ENCODE results near the gene TDRD9.
"Not testable (repeated sequence)": the region's sequence is repeated elsewhere in the genome, so short reads cannot be mapped to it uniquely, and the experiment has no call there.

TDRD9 gene, protein sequence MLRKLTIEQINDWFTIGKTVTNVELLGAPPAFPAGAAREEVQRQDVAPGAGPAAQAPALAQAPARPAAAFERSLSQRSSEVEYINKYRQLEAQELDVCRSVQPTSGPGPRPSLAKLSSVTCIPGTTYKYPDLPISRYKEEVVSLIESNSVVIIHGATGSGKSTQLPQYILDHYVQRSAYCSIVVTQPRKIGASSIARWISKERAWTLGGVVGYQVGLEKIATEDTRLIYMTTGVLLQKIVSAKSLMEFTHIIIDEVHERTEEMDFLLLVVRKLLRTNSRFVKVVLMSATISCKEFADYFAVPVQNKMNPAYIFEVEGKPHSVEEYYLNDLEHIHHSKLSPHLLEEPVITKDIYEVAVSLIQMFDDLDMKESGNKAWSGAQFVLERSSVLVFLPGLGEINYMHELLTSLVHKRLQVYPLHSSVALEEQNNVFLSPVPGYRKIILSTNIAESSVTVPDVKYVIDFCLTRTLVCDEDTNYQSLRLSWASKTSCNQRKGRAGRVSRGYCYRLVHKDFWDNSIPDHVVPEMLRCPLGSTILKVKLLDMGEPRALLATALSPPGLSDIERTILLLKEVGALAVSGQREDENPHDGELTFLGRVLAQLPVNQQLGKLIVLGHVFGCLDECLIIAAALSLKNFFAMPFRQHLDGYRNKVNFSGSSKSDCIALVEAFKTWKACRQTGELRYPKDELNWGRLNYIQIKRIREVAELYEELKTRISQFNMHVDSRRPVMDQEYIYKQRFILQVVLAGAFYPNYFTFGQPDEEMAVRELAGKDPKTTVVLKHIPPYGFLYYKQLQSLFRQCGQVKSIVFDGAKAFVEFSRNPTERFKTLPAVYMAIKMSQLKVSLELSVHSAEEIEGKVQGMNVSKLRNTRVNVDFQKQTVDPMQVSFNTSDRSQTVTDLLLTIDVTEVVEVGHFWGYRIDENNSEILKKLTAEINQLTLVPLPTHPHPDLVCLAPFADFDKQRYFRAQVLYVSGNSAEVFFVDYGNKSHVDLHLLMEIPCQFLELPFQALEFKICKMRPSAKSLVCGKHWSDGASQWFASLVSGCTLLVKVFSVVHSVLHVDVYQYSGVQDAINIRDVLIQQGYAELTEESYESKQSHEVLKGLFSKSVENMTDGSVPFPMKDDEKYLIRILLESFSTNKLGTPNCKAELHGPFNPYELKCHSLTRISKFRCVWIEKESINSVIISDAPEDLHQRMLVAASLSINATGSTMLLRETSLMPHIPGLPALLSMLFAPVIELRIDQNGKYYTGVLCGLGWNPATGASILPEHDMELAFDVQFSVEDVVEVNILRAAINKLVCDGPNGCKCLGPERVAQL (N-terminal part only)

GRCh38 chr14:103928011-103928890, at the start of gene TDRD9:
TSS of gene TDRD9 (plus strand) at chr14:103928456. CDS start at chr14:103928510, 54 bp downstream.
- DNase-seq = no peak

DNA sequence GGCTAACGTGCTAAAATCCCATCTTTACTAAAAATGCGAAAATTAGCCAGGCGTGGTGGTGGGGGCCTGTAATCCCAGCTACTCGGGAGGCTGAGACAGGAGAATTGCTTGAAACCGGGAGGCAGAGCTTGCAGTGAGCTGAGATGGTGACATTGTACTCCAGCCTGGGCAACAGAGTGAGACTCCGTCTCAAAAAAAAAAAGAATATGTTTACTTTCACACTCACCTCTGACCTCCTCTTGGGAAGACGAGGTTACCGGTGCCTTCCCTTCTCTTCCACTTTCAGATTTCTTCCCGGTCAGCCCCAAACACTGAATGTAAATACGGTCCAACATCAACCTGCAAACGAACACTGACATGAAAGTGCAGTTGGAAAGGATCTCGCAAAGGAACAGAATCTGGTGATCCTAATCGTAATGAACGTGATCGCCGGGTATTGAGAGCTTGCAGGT, 49.1 kb upstream of the TDRD9 start:
- no peak for DNase-seq

GRCh38 chr14:103879570-103880347, 48.5 kb upstream of the TDRD9 start:
- DNase-seq = no peak

DNA sequence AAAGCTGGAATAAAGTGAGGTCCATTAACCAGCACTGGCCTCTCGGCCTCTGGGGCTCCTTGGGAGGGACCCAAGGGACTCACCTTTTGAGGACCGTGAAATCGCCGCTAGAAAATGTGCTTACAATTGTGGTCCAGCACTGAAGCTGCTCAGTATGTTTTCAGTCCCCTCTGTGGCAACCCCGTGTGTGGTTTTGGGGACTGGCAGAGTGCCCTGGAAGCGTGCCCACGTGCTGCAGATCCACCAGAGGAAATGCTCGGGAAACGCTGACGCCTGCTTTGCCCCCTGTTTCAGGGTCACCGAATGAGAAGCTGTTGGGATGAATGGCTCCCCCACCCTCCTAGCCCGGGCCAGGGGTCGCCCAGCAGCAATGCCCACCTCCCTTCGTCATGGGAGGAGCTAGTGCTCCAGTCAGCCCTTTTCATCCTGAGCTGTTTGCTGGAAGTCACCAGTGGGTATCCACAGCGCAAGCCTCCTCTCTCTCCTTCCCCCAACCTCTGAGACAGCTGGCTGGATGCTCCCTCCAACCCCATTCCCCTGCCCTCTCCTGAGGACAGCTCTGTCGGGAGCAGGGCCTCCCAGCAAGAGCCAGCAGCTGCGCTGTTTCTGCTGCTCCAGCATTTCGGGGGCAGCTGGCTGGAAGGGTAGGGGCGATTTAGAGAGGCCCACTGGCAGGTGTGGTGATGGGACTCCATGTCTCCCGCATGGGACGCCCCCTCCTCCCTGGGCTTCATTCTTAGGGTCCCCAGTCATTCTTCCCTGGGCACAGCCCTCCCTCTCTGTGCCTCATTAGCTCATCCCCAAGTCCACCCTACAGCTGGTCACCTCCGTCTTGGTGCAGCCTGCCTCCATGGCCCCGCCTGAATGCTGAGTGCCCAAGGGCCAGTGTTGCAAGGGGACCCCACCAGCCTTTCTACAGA, 47.6 kb upstream of the TDRD9 start:
- no peak for DNase-seq

DNA sequence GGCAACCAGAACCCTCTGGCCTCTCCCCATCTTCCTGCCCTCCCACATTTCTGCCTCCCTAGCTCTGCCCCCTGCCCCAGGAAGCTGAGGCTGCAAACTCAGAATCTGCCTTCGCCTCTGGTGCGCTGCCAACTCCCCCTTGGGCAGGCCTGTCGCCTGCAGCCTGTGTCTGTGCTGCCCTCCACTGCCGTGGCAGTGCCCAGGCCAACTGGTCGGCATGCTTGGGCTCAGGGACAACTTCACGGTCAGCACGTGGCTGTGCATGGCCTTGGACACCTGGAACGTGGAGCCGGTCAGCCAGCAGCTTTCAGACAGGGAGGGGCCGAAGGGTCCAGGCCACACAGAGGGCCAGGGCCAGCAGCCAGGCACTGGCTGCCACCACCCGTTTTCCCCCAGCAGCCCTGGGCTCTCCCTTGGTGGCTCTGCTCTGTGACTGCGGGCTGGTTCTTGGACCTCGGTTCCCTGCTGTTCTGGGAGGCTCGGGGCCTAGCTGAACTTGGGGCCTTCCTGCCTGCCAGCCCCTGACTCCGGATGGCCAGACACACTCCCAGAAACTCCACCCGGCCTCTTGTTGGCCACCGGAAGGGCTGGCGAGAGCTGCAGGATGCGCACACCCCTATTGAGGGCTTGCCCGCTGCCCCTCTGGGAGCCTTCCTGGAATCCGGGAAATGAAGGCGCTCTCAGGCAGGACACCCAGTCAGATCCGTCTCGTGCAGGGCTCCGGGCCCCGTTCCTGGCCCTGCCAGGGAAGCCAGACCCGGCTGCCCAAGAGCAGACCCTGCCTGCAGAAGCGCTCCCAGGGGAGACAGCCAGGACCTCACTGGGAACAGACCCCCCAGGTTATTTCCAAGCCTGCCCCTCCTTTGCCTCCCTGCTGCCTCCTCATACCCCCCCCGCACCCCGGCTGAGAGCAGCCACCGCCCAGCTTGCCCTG, 46.7 kb upstream of the TDRD9 start:
- no peak for DNase-seq

- DNase-seq = no peak
These were observed 45.6 kb upstream of the TDRD9 start for GRCh38 chr14:103882503-103883262.

DNA sequence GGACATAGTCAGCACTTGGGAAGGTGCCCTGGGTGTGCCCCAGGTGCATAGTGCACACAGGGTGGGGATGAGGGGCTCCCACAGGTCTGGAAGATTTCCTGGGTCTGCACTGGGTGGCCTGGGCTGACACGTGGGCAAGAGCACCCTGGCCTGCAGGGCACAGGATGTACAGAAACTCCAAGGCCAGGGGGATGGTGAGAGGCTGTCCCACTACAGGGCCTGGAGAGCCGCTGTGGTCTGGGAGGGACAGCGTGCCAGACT, 45.1 kb upstream of the TDRD9 start:
- DNase-seq = no peak

GRCh38 chr14:103884854-103885253, 43.4 kb upstream of the TDRD9 start:
- no peak for DNase-seq

DNA sequence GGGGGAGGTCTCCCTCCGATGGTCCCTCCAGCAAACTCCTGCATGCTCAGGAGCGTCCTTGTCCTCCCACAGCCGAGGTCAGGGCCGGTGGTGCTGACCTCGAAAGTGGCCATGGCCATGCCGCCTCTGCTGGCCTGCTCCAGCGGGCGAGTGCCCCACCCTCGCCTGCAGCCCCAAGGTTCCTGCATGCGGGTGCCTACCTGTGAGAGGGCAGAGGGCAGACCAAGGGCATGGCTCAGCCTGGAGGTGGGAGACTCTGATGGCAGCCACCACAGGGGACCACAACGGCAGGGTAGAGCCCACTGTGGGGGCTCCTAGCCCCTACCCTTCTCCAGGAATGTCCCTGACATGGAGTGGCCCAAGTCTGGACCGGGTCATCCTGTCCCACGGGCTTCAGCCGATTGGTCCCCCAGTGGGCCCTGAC, 42.7 kb upstream of the TDRD9 start:
- no peak for DNase-seq

DNA sequence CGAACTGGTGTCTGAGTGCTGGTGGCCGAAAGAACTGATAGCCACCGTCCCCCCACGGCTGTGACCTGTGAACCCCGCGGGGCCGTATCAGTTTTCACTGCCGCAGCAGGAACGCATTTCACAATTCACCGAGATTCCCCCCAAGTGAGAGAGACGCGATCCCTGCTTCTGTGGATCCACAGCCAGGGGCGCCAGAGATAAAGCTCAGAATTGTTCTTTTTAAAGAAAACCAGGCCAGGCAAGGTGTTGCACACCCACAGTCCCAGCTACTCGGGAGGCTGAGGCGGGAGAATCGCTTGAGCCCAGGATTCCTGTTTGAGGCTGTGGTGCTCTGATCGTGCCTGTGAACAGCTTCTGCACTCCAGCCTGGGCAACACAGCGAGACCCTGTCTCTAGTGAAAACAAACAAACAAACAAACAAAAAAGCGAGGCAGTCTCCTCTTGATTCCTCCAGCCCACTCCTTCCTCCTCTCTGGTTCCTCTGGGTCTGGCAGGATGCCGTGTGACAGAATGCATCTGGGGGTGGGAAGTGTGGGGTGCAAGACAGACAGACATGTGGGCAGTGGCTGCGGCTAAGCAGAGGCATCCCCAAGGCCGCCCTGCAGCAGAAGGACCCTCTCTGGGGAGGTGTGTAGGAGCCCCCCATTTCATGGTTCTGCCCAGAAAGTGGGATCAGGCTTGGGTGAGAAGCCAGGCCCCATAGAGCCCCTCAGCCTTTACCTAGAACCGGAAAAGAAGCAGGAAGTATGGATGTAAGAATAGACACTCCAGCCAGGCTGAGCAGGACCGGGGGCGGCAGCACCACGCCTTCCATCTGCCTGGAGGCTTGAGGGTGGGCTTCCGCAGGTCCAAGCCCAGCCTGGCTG, 41.7 kb upstream of the TDRD9 start:
- no peak for DNase-seq

GRCh38 chr14:103887170-103887501, 41.1 kb upstream of the TDRD9 start:
- no peak for DNase-seq

DNA sequence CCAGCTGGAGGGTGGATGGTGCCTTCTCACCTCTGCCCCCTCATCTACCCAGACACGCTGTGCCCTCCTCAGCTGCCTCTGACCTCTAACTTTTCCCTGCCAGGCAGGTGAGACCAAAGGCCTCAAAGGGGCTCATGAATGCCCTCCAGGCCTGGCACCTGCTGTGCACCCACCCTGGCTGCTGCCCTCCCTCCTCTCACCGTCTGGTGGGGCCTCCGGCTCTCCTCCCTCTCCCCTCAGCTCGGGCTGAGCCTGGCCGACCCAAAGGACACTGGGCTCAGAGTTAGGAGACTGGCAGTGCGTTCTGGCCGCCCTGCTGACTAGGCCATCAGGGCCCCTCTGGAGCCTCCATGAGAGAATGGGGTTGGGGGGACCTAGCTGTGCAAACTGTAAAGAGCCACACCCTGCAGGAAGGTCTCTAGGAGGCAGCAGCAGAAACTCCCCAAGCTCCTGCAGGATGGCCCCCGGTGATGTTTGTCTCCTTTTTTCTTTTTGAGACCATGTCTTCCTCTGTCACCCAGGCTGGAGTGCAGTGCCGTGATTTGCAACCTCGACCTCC, 40.6 kb upstream of the TDRD9 start:
- DNase-seq = no peak

- DNase-seq = not testable (repeated sequence)
These were observed 39.3 kb upstream of the TDRD9 start for GRCh38 chr14:103889002-103889312.

- DNase-seq = no peak
These were observed 38.8 kb upstream of the TDRD9 start for GRCh38 chr14:103889313-103890051.

- no peak for DNase-seq
These were observed 38.2 kb upstream of the TDRD9 start for GRCh38 chr14:103890052-103890371.

- no peak for DNase-seq
These were observed 37.2 kb upstream of the TDRD9 start for GRCh38 chr14:103890821-103891666.

Data from stimulated activated CD4-positive, alpha-beta T cell treated with anti-CD3 and anti-CD28 coated beads, Interleukin-1b, Interleukin-23, amount 100 ng/mL, for 48 hours (primary cell).